ENCODE measurements around the gene CAMTA1. TPM values are rescaled to one million over a fixed set of nuclear protein-coding genes. Genes with fewer than 3 reads are reported as not detected.

Gene CAMTA1
- total RNA-seq, 2 donors from 2014 or later, result 100 to 102 TPM

- Histone ChIP-seq H3K4me1 (replicated peaks) (no peaks in the 10 kb centered on the region), H3K4me3 (no peak overlapping the region), H3K9me3 (no peaks in the 10 kb centered on the region), H3K27me3 (replicated peaks; ENCODE audit: insufficient read depth) (no peaks in the 10 kb centered on the region), H3K36me3 (no peaks in the 10 kb centered on the region), H3K27ac (no peak overlapping the region)
- DNase-seq (ENCODE audit: low spot score), result no peak
- WGBS, result 60% methylated on average over 6 of the region's 6 CpGs
- TF ChIP-seq CTCF (IDR thresholded peaks at IDR 0.05), result no peak
- no peak for TF ChIP-seq POLR2AphosphoS5 (IDR thresholded peaks at IDR 0.05)
- TF ChIP-seq POLR2A (IDR thresholded peaks at IDR 0.05), result no peak
- intact Hi-C loops (cut with DNase I), result no loop called here
Observed at GRCh38 chr1:7460807-7461206, 675.6 kb downstream of the CAMTA1 start.

DNA sequence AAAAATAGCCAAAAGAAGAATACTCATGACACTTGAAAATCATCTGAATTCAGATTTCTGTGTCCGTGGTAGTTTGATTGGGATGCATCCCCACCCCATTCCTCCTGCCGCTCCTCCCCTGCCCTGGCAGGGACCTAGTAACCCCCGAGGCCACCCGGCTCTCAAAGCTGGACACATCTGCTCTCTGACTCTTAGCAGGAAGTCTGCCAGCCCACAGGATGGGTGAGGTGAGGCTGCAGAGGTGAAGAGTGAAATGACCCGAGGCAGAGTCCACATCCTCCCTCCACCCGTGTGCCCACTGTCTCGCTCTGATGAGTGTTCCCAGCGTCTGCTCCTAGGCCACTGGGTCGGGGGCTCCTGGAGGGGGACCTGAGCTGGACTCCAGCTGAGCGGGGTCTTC lies 677.4 kb downstream of the CAMTA1 start:
- WGBS, result 77% methylated on average over 10 of the region's 10 CpGs
- no peaks in the 10 kb centered on the region for H3K27me3 ChIP-seq (replicated peaks; ENCODE audit: insufficient read depth)
- H3K36me3 ChIP-seq, result no peaks in the 10 kb centered on the region
- no peak overlapping the region for H3K27ac ChIP-seq
- intact Hi-C loops (cut with DNase I), result no loop called here
- no peaks in the 10 kb centered on the region for H3K4me1 ChIP-seq (replicated peaks)
- no peak for DNase-seq (ENCODE audit: low spot score)
- no peak overlapping the region for H3K4me3 ChIP-seq
- no peak for TF ChIP-seq CTCF (IDR thresholded peaks at IDR 0.05)
- no peak for TF ChIP-seq POLR2AphosphoS5 (IDR thresholded peaks at IDR 0.05)
- TF ChIP-seq POLR2A (IDR thresholded peaks at IDR 0.05), result no peak
- no peaks in the 10 kb centered on the region for H3K9me3 ChIP-seq

- Histone ChIP-seq H3K36me3 (no peaks in the 10 kb centered on the region), H3K27me3 (replicated peaks; ENCODE audit: insufficient read depth) (no peaks in the 10 kb centered on the region), H3K27ac (no peak overlapping the region), H3K4me3 (no peak overlapping the region), H3K4me1 (replicated peaks) (no peaks in the 10 kb centered on the region), H3K9me3 (no peaks in the 10 kb centered on the region)
- intact Hi-C loops (cut with DNase I), result no loop called here
- no peak for DNase-seq (ENCODE audit: low spot score)
- no peak for TF ChIP-seq POLR2A (IDR thresholded peaks at IDR 0.05)
- no peak for TF ChIP-seq CTCF (IDR thresholded peaks at IDR 0.05)
- TF ChIP-seq POLR2AphosphoS5 (IDR thresholded peaks at IDR 0.05), result no peak
- WGBS, result 92% methylated on average over 7 of the region's 7 CpGs
Observed at GRCh38 chr1:7463526-7463925, 678.3 kb downstream of the CAMTA1 start.

DNA sequence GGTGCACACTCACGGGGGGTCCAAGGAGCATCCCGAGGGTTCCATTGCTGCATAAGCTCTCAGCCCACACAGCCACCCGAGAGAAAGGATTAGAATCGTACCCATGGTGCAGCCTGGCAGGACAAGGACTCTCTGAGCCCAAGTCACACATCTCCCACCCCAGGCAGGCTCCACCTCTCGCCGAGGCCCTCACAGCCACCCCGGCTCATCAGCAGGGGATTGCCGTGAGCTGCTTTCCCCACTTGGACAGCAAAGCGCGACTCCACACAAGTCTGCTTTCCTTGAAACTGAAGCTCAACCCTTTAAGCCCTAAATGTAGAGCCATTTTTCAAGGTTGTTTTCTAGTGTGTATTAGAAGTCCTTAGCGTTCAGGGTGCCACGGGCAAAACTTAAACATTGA lies 679.5 kb downstream of the CAMTA1 start:
- H3K4me1 ChIP-seq (replicated peaks), result no peaks in the 10 kb centered on the region
- H3K9me3 ChIP-seq, result no peaks in the 10 kb centered on the region
- intact Hi-C loops (cut with DNase I), result no loop called here
- no peaks in the 10 kb centered on the region for H3K27me3 ChIP-seq (replicated peaks; ENCODE audit: insufficient read depth)
- TF ChIP-seq POLR2A (IDR thresholded peaks at IDR 0.05), result no peak
- TF ChIP-seq CTCF (IDR thresholded peaks at IDR 0.05), result no peak
- TF ChIP-seq POLR2AphosphoS5 (IDR thresholded peaks at IDR 0.05), result no peak
- WGBS, result 84% methylated on average over 12 of the region's 12 CpGs
- H3K27ac ChIP-seq, result no peak overlapping the region
- H3K36me3 ChIP-seq, result no peaks in the 10 kb centered on the region
- DNase-seq (ENCODE audit: low spot score), result no peak
- no peak overlapping the region for H3K4me3 ChIP-seq

- no peak overlapping the region for H3K27ac ChIP-seq
- H3K4me3 ChIP-seq, result no peak overlapping the region
- H3K9me3 ChIP-seq, result no peaks in the 10 kb centered on the region
- DNase-seq (ENCODE audit: low spot score), result no peak
- no peaks in the 10 kb centered on the region for H3K27me3 ChIP-seq (replicated peaks; ENCODE audit: insufficient read depth)
- no peaks in the 10 kb centered on the region for H3K36me3 ChIP-seq
- no peak for TF ChIP-seq POLR2AphosphoS5 (IDR thresholded peaks at IDR 0.05)
- TF ChIP-seq POLR2A (IDR thresholded peaks at IDR 0.05), result no peak
- no peak for TF ChIP-seq CTCF (IDR thresholded peaks at IDR 0.05)
- 94% methylated on average over 27 of the region's 27 CpGs for WGBS
- intact Hi-C loops (cut with DNase I), result no loop called here
- no peaks in the 10 kb centered on the region for H3K4me1 ChIP-seq (replicated peaks)
Observed at GRCh38 chr1:7467476-7468175, 682.4 kb downstream of the CAMTA1 start.

Data from prostate gland (tissue), 2 donors.